Ramos (cell line): ENCODE data around the gene COX6B2.
"Not testable (repeated sequence)": the region's sequence is repeated elsewhere in the genome, so short reads cannot be mapped to it uniquely, and the experiment has no call there.

Source experiments
- in situ Hi-C: fragments of 300-500 bp; cut with MboI; formaldehyde crosslinking; loops from one replicate; pipeline ENCODE4 v1.14.3; 2022; ENCODE audit warnings: low sequenced_read_pairs; ENCODE audit not compliant: unreplicated experiment

The COX6B2 gene

GRCh38 chr19:55354698-55355212, at the start of gene COX6B2:
COX6B2 (minus strand) TSS chr19:55354719; CDS start chr19:55354521, 198 bp downstream.
- in situ Hi-C loops: no loop called here

- in situ Hi-C loops: no loop called here
Observed at GRCh38 chr19:55402509-55402908, 48.0 kb upstream of the COX6B2 start.

DNA sequence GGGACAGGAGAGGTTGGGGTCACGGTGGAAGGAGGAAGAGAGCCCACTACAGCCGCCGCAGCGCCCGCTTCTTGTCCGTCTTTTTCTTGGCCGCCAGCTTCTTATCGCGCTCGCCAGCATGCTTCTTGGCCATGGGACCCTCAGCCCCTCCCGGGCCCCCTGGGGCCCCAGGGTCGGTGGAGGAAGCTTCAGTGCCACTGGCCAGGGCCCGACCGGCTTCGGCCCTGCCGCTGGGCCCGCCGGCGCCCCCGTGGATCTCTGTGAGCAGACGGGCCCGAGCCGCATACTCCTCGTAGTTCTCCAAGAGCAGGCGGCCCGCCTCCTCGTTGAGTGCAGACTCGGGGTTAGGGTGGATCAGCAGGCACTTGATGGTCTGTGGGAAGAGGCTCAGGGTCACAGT, 46.9 kb upstream of the COX6B2 start:
- in situ Hi-C loops: not testable (repeated sequence)

- in situ Hi-C loops: no loop called here
Observed at GRCh38 chr19:55400281-55401087, 46.0 kb upstream of the COX6B2 start.

DNA sequence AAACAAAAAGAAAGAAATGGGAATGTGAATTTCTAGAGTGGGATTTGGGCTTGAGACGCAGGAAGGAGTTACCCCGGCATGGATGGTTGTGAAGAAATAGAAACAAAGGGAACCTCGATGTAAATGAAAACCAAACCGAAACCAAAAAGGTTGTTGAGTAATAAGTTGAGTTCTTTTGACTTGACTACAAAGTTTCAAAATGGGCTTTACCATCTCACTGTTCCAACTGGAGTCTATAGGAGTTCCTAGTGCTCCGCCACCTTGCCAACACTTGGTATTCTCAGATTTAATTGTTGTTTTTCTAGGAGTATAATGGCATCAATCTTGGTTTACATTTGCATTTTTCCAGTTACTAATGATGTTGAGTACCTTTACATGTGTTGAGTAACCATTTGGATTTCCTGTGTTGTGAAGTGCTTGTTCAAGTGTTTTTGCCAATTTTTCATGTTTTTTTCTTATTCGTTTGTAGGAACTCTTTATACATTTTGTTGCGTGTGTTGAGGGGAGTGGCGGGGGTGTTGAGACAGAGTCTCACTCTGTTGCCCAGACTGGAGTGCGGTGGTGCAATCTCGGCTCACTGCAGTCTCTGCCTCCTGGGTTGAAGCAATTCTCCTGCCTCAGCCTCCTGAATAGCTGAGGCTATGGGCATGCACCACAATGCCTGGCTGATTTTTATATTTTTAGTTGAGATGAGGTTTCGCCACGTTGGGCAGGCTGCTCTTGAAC, 43.8 kb upstream of the COX6B2 start:
- in situ Hi-C loops: no loop called here

GRCh38 chr19:55392820-55393761, 38.6 kb upstream of the COX6B2 start:
- in situ Hi-C loops: no loop called here

- in situ Hi-C loops: no loop called here
Observed at GRCh38 chr19:55391702-55392615, 37.4 kb upstream of the COX6B2 start.

DNA sequence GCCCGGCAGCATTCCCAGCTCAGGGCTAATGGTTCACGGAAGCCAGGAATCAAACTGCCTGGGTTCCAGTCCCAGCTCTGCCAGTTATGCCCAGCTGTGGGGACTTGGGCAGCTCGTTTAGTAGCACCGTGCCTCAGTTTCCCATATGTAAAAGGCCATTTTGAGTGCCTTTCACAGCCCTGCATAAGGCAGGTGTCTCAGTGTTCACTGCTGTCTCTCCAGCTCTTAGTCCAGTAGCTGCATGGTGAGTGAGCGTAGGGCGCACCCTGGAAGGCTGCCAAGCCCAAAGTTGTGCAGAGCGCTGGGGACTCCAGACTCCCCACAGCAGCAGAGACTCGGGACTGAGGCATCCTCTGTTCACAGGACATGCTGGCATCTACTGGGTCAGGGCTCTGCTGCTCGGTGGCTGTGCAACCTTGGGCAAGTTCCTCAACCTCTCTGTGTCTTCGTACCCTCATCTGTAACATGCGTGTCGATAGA, 36.7 kb upstream of the COX6B2 start:
- in situ Hi-C loops: no loop called here

- in situ Hi-C loops: no loop called here
Observed at GRCh38 chr19:55390461-55390880, 36.0 kb upstream of the COX6B2 start.

DNA sequence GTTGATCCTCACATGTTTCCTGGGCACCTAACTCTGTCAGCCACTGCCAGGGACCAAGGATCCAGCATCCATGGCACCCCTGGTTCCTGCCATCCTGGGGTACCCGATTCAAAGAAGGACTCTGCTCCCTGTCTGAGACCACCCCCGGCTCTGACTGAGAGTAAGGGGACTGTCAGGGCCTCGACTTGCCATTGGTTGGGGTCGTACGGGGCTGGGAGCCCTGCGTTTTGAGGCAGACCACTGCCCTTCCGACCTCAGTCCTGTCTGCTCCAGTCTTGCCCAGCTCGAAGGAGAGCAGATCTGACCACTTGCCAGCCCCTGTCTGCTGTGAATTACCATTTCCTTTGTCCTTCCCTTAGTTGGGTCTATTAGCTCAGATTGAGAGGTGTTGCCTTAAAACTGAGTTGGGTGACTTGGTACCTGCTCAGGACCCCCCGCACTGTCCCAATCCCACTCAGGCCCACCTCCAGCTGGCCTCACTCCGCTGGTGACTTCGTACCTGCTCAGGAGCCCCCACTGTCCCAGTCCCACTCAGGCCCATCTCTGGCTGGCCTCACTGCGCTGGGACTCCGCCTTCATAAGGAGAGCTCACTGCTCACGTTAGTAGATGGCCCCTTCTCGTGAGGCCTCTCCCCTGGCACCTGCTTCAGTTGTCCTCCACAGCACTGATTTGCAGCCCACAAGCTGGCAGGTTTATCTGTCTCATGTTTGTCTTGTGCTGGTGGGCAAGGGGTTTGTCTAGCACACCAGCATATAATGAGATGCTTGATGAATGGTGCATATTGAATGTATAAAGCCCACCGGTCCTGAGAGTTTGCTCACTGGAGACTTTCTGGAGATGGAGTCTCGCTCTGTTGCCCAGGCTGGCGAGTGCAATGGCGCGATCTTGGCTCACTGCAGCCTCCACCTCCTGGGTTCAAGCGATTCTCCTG, 35.1 kb upstream of the COX6B2 start:
- in situ Hi-C loops: loop anchor here (10.0 kb wide), 1 partner anchor 85 kb away; no protein-coding TSS in a partner anchor

- in situ Hi-C loops: loop anchor here (10.0 kb wide), 1 partner anchor 83 kb away; no protein-coding TSS in a partner anchor
Observed at GRCh38 chr19:55387736-55388497, 33.4 kb upstream of the COX6B2 start.

GRCh38 chr19:55386493-55386971, 32.0 kb upstream of the COX6B2 start:
- in situ Hi-C loops: loop anchor here (10.0 kb wide), 1 partner anchor 82 kb away; no protein-coding TSS in a partner anchor

DNA sequence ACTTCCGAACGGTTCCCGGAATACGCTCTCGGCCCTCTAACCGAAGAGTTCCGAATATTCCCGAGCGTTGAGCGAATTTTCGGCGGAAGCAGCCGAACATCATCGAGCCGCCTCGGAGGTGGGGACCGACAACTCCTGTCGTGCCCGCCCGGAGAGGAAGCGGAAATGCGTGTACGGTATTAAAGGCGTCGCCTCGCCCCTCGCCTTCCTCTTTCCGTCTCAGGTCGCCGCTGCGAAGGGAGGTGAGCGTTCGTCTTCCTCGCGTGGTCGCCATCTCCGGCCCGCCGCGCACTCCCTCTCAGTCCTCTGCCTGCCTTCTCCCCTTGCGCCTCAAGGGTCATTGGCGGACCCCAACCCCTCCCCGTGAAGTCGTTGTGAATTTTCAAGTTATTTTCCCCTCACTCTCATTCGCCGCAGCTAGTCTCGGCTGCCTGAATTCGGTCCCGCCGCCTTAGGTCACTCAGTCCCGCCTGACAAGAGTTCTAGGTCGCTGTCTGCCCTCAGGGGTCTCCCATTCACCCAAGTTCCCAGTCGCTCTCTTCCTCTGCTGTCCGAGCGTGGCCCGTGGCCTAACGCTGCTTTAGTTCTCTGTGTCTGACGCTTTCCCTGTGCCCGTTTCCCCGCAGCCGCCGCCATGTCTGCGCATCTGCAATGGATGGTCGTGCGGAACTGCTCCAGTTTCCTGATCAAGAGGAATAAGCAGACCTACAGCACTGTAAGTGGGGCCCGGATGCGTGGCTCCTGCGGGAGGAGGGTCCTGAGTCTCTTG, 31.4 kb upstream of the COX6B2 start, which contains the start of gene RPL28:
Gene RPL28 (plus strand): TSS at position 209 of the 769 bp plus-strand sequence. CDS start 426 bp downstream, at position 635.
- in situ Hi-C loops: loop anchor here (10.0 kb wide), 1 partner anchor 81 kb away; no protein-coding TSS in a partner anchor

DNA sequence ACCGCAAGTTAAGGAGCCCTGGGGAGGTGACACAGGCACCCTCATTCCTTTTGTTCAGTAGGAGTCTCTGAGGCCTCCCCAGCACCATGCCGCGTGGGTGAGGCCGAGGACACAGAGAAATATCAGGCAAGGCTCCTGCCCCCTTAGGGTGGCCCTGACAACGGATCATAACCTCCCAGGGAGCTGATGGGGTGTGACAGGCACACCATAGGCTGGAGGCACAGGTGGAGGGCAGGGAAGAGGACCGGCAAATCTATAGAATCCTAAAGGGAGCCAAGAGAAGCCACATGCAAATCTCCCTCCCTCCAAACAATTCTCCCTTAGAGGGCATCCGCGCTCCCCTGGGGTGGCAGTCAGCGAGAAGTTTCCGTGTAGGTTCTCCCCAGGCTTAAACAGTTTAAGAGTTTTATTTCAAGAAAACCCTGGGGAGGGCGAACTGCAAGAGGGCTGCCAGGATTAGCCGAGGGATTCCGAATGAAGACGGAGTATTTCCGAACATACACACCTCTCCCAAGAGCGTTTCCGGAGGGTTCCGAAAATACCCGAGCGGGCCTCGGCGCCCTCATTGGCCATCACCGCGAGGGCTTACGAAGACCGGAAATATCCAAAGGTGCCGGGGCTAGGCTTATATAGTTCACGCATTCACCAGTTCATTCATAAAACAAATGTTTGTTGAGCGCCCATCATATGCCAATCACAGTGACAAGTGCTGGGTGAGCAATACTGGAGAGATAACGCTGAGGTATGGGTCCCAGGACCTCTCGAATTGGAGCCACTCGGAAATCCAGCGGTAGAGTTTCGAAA, 30.6 kb upstream of the COX6B2 start:
- in situ Hi-C loops: loop anchor here (10.0 kb wide), 1 partner anchor 80 kb away; no protein-coding TSS in a partner anchor
